ENCODE results near the gene NHS.

GRCh38 chrX:17525762-17526555, 151.0 kb downstream of the NHS start:
- TF ChIP-seq, protein P1, sequence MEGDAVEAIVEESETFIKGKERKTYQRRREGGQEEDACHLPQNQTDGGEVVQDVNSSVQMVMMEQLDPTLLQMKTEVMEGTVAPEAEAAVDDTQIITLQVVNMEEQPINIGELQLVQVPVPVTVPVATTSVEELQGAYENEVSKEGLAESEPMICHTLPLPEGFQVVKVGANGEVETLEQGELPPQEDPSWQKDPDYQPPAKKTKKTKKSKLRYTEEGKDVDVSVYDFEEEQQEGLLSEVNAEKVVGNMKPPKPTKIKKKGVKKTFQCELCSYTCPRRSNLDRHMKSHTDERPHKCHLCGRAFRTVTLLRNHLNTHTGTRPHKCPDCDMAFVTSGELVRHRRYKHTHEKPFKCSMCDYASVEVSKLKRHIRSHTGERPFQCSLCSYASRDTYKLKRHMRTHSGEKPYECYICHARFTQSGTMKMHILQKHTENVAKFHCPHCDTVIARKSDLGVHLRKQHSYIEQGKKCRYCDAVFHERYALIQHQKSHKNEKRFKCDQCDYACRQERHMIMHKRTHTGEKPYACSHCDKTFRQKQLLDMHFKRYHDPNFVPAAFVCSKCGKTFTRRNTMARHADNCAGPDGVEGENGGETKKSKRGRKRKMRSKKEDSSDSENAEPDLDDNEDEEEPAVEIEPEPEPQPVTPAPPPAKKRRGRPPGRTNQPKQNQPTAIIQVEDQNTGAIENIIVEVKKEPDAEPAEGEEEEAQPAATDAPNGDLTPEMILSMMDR (IDR thresholded peaks at IDR 0.05) = no peak
- TF ChIP-seq POLR2A (IDR thresholded peaks at IDR 0.05) = no peak
- no peak for TF ChIP-seq POLR2AphosphoS5 (IDR thresholded peaks at IDR 0.05)
